ENCODE data around the gene ARMCX2. TPM values are rescaled to one million over a fixed set of nuclear protein-coding genes. Genes with fewer than 3 reads are reported as not detected.

The ARMCX2 gene
- total RNA-seq (ENCODE audit: low replicate concordance) = 105 and 121 TPM in 2 replicates

GRCh38 chrX:101659601-101660063, at the start of gene ARMCX2:
Gene ARMCX2, minus strand, starts transcription at chrX:101659850. Its CDS starts 2,262 bp downstream, at chrX:101657588.
- TF ChIP-seq EZH2 (IDR thresholded peaks at IDR 0.05) (no peak), CTCF (IDR thresholded peaks at IDR 0.05) (no peak), EZH2phosphoT487 (IDR thresholded peaks at IDR 0.05) (no peak)
- no peaks in the 10 kb centered on the region for H3K27me3 ChIP-seq
- peaks cover 25% of the 10 kb centered on the region for H3K79me2 ChIP-seq (ENCODE audit: low read depth)
- H3K27me3 Mint-ChIP-seq (ENCODE audit: insufficient read depth, low read depth) = peaks cover 4% of the 10 kb centered on the region
- H3K9ac ChIP-seq = peak within 1 kb of the TSS; percentile 32
- H3K9me3 Mint-ChIP-seq = peaks cover 2% of the 10 kb centered on the region
- no peak within 1 kb of the TSS for H3K27ac ChIP-seq
- peak within 1 kb of the TSS; percentile 68 for H3K27ac Mint-ChIP-seq
- H4K20me1 ChIP-seq (ENCODE audit: low read depth) = peaks cover 10% of the 10 kb centered on the region
- H3K4me3 ChIP-seq = peak within 1 kb of the TSS; percentile 73
- H2AFZ ChIP-seq (replicated peaks) = peak within 1 kb of the TSS; percentile 77
- H3K4me1 ChIP-seq = no peaks in the 10 kb centered on the region
- peak; percentile 64 for DNase-seq (ENCODE audit: low spot score)
- H3K4me2 ChIP-seq = peak within 1 kb of the TSS; percentile 79
- H3K4me3 Mint-ChIP-seq = peak within 1 kb of the TSS; percentile 89
- no peaks in the 10 kb centered on the region for H3F3A ChIP-seq (ENCODE audit: low read depth)
- no peaks in the 10 kb centered on the region for H3K9me3 ChIP-seq (ENCODE audit: low read depth)
- no peaks in the 10 kb centered on the region for H3K4me1 Mint-ChIP-seq
- no peaks in the 10 kb centered on the region for H3K36me3 Mint-ChIP-seq
- H3K36me3 ChIP-seq = no peaks in the 10 kb centered on the region

GRCh38 chrX:101709384-101709783, 49.7 kb upstream of the ARMCX2 start:
- TF ChIP-seq CTCF (IDR thresholded peaks at IDR 0.05) (no peak), EZH2 (IDR thresholded peaks at IDR 0.05) (no peak), EZH2phosphoT487 (IDR thresholded peaks at IDR 0.05) (no peak)
- Histone ChIP-seq H3K27ac (no peak overlapping the region), H3K9me3 (ENCODE audit: low read depth) (no peaks in the 10 kb centered on the region), H3K4me3 (no peak overlapping the region), H3K4me2 (no peak overlapping the region), H4K20me1 (ENCODE audit: low read depth) (no peaks in the 10 kb centered on the region), H2AFZ (replicated peaks) (no peak overlapping the region), H3F3A (ENCODE audit: low read depth) (no peaks in the 10 kb centered on the region), H3K27me3 (no peaks in the 10 kb centered on the region), H3K79me2 (ENCODE audit: low read depth) (no peaks in the 10 kb centered on the region), H3K36me3 (no peaks in the 10 kb centered on the region), H3K9ac (no peak overlapping the region), H3K4me1 (peaks cover 5% of the 10 kb centered on the region)
- DNase-seq (ENCODE audit: low spot score) = no peak
- Mint-ChIP-seq H3K4me3 (no peak overlapping the region), H3K27me3 (ENCODE audit: insufficient read depth, low read depth) (peaks cover 3% of the 10 kb centered on the region), H3K4me1 (peaks cover 12% of the 10 kb centered on the region), H3K36me3 (no peaks in the 10 kb centered on the region), H3K27ac (no peak overlapping the region), H3K9me3 (peaks cover 2% of the 10 kb centered on the region)

- Histone ChIP-seq H3K36me3 (no peaks in the 10 kb centered on the region), H3K4me1 (peaks cover 5% of the 10 kb centered on the region), H3F3A (ENCODE audit: low read depth) (no peaks in the 10 kb centered on the region), H3K4me2 (no peak overlapping the region), H2AFZ (replicated peaks) (no peak overlapping the region), H3K9me3 (ENCODE audit: low read depth) (no peaks in the 10 kb centered on the region), H3K4me3 (no peak overlapping the region), H4K20me1 (ENCODE audit: low read depth) (no peaks in the 10 kb centered on the region), H3K9ac (no peak overlapping the region), H3K27ac (no peak overlapping the region), H3K27me3 (no peaks in the 10 kb centered on the region), H3K79me2 (ENCODE audit: low read depth) (no peaks in the 10 kb centered on the region)
- Mint-ChIP-seq H3K36me3 (no peaks in the 10 kb centered on the region), H3K4me1 (peaks cover 12% of the 10 kb centered on the region), H3K4me3 (no peak overlapping the region), H3K27me3 (ENCODE audit: insufficient read depth, low read depth) (peaks cover 3% of the 10 kb centered on the region), H3K9me3 (no peaks in the 10 kb centered on the region), H3K27ac (peak overlapping the region; percentile 70)
- DNase-seq (ENCODE audit: low spot score) = no peak
- TF ChIP-seq EZH2phosphoT487 (IDR thresholded peaks at IDR 0.05) = no peak
These were observed 48.5 kb upstream of the ARMCX2 start for GRCh38 chrX:101708163-101708562.

- no peaks in the 10 kb centered on the region for H3F3A ChIP-seq (ENCODE audit: low read depth)
- TF ChIP-seq CTCF (IDR thresholded peaks at IDR 0.05) (no peak), EZH2phosphoT487 (IDR thresholded peaks at IDR 0.05) (no peak), EZH2 (IDR thresholded peaks at IDR 0.05) (no peak)
- no peaks in the 10 kb centered on the region for H3K4me1 ChIP-seq
- no peak overlapping the region for H3K27ac ChIP-seq
- Mint-ChIP-seq H3K4me3 (no peak overlapping the region), H3K9me3 (peaks cover 6% of the 10 kb centered on the region), H3K27ac (no peak overlapping the region), H3K4me1 (no peaks in the 10 kb centered on the region), H3K27me3 (ENCODE audit: insufficient read depth, low read depth) (no peaks in the 10 kb centered on the region), H3K36me3 (no peaks in the 10 kb centered on the region)
- no peaks in the 10 kb centered on the region for H3K27me3 ChIP-seq
- H3K79me2 ChIP-seq (ENCODE audit: low read depth) = no peaks in the 10 kb centered on the region
- H4K20me1 ChIP-seq (ENCODE audit: low read depth) = no peaks in the 10 kb centered on the region
- no peak overlapping the region for H2AFZ ChIP-seq (replicated peaks)
- no peak overlapping the region for H3K4me2 ChIP-seq
- no peak overlapping the region for H3K4me3 ChIP-seq
- no peak for DNase-seq (ENCODE audit: low spot score)
- no peak overlapping the region for H3K9ac ChIP-seq
- H3K9me3 ChIP-seq (ENCODE audit: low read depth) = peaks cover 9% of the 10 kb centered on the region
- no peaks in the 10 kb centered on the region for H3K36me3 ChIP-seq
These were observed 33.8 kb upstream of the ARMCX2 start for GRCh38 chrX:101693476-101693875.
